ENCODE data around the gene TTC23.

DNA sequence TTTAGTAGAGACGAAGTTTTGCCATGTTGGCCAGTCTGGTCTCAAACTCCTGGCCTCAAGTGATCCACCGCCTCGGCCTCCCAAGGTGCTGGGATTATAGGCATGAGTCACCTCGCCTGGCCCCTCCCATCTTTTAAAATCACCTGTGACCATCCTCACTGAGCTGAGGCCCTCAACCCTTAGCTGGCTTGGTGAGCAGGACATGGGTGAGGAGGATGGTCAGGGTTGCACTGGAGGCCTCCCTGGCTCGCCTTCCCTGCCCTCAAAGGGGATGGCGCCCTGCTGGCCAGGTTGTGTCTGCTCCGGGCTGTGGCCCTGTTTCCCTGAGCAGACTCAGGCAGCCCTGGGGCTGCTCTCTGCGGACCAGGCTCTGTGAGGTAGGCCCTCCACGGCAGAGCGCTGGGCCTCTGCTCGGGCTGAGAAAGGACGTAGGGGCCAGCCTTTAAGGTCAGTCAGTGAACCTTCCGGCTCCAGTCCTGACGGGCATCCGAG lies 110.8 kb downstream of the TTC23 start:
- no peak for TF ChIP-seq TARDBP (IDR thresholded peaks at IDR 0.05)
- no peak for TF ChIP-seq BHLHE40 (IDR thresholded peaks at IDR 0.05; ENCODE audit: borderline replicate concordance)
- no peak for TF ChIP-seq SUZ12 (IDR thresholded peaks at IDR 0.05)
- no peak for TF ChIP-seq SP1 (IDR thresholded peaks at IDR 0.05)
- TF ChIP-seq ARNT (IDR thresholded peaks at IDR 0.05) = no peak
- no peak for TF ChIP-seq FOXM1 (IDR thresholded peaks at IDR 0.05; ENCODE audit: borderline replicate concordance)
- TF ChIP-seq, protein P1, sequence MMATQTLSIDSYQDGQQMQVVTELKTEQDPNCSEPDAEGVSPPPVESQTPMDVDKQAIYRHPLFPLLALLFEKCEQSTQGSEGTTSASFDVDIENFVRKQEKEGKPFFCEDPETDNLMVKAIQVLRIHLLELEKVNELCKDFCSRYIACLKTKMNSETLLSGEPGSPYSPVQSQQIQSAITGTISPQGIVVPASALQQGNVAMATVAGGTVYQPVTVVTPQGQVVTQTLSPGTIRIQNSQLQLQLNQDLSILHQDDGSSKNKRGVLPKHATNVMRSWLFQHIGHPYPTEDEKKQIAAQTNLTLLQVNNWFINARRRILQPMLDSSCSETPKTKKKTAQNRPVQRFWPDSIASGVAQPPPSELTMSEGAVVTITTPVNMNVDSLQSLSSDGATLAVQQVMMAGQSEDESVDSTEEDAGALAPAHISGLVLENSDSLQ (IDR thresholded peaks at IDR 0.05) = no peak
- no peak for TF ChIP-seq FOXA1 (IDR thresholded peaks at IDR 0.05)
- no peak for TF ChIP-seq NFRKB (IDR thresholded peaks at IDR 0.05)
- no peak for TF ChIP-seq FOXK2 (IDR thresholded peaks at IDR 0.05)
- no peak for TF ChIP-seq HDGF (IDR thresholded peaks at IDR 0.05; ENCODE audit: borderline replicate concordance)

Data from HEK293T (cell line).